ENCODE data around the gene GRIK4. TPM values are rescaled to one million over a fixed set of nuclear protein-coding genes. Genes with fewer than 3 reads are reported as not detected.

GRIK4 gene
- total RNA-seq, 6 experiments from 2014 or later, result 0.07 to 0.11 TPM; not detected in 4

- no peaks in the 10 kb centered on the region for H3K27me3 ChIP-seq
- no peaks in the 10 kb centered on the region for H3K36me3 ChIP-seq
- intact Hi-C loops (cut with DNase I), result no loop called here
- WGBS (ENCODE audit: insufficient coverage, low coverage, low lambda C conversion rate, missing lambda C conversion rate), result 68% methylated on average over 10 of the region's 14 CpGs
- no peak for ATAC-seq
- peaks cover 0 to 5% (median 0%) of the 10 kb centered on the region in 4 donors for H3K4me1 ChIP-seq
- no peak overlapping the region for H3K27ac ChIP-seq
- TF ChIP-seq, protein P1, sequence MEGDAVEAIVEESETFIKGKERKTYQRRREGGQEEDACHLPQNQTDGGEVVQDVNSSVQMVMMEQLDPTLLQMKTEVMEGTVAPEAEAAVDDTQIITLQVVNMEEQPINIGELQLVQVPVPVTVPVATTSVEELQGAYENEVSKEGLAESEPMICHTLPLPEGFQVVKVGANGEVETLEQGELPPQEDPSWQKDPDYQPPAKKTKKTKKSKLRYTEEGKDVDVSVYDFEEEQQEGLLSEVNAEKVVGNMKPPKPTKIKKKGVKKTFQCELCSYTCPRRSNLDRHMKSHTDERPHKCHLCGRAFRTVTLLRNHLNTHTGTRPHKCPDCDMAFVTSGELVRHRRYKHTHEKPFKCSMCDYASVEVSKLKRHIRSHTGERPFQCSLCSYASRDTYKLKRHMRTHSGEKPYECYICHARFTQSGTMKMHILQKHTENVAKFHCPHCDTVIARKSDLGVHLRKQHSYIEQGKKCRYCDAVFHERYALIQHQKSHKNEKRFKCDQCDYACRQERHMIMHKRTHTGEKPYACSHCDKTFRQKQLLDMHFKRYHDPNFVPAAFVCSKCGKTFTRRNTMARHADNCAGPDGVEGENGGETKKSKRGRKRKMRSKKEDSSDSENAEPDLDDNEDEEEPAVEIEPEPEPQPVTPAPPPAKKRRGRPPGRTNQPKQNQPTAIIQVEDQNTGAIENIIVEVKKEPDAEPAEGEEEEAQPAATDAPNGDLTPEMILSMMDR (IDR thresholded peaks at IDR 0.05), result no peak
- no peak for TF ChIP-seq POLR2A (IDR thresholded peaks at IDR 0.05)
- no peak overlapping the region for H3K4me3 ChIP-seq
- DNase-seq, result no peak
- no peaks in the 10 kb centered on the region for H3K9me3 ChIP-seq
Observed at GRCh38 chr11:120744016-120744994, 232.8 kb downstream of the GRIK4 start.

GRCh38 chr11:120746376-120746775 lies 234.8 kb downstream of the GRIK4 start:
- H3K9me3 ChIP-seq, result no peaks in the 10 kb centered on the region
- no peaks in the 10 kb centered on the region for H3K27me3 ChIP-seq
- H3K27ac ChIP-seq, result no peak overlapping the region
- no peak overlapping the region for H3K4me3 ChIP-seq
- DNase-seq, result no peak
- no peak for ATAC-seq
- WGBS (ENCODE audit: insufficient coverage, low coverage, low lambda C conversion rate, missing lambda C conversion rate), result 49% methylated on average over 3 of the region's 3 CpGs
- intact Hi-C loops (cut with DNase I), result no loop called here
- no peak for TF ChIP-seq POLR2A (IDR thresholded peaks at IDR 0.05)
- TF ChIP-seq, protein P1 (IDR thresholded peaks at IDR 0.05), result no peak
- no peaks in the 10 kb centered on the region for H3K4me1 ChIP-seq
- no peaks in the 10 kb centered on the region for H3K36me3 ChIP-seq

DNA sequence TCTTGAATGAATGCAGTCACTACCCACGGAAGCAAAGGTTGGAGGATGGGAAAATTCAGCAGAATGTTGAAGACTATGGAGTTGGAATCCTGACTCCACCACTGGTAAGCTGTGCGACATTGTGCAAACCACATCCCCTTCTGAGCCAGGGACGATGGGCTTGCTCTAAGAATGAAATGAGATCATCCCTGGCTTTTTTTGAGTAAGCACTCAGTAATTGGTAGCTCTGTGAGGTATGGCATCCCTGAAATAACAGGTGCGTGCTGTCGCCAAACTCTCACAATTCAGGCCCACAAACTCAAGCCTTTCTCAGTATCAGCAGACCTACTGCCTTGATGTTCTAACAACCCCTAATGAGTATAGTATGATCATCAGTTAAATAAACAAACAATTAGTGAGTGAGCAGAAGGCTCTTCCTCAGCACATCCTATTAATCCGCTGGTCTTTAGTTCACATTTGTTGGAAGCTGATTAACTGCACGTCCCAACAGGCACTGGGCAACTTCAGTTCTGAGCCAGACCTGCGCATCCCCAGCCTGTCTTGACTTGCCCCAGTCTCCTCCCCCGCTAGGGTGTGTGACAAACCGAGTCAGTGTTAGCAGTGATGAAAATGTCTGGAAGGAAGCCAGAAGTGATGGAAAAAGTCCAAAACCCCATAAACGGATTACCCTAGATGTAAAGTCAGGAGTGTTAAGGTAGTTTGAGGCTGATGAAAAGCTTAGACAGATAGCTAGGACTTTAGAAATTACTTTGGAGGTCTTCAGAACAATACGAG lies 235.5 kb downstream of the GRIK4 start:
- Histone ChIP-seq H3K27ac (no peak overlapping the region), H3K36me3 (no peaks in the 10 kb centered on the region), H3K4me1 (no peaks in the 10 kb centered on the region), H3K4me3 (no peak overlapping the region), H3K27me3 (no peaks in the 10 kb centered on the region), H3K9me3 (no peaks in the 10 kb centered on the region)
- 55% methylated on average over 12 of the region's 12 CpGs for WGBS (ENCODE audit: insufficient coverage, low coverage, low lambda C conversion rate, missing lambda C conversion rate)
- DNase-seq, result no peak
- no peak for TF ChIP-seq POLR2A (IDR thresholded peaks at IDR 0.05)
- TF ChIP-seq, protein P1 (IDR thresholded peaks at IDR 0.05), result no peak
- no peak for ATAC-seq
- intact Hi-C loops (cut with DNase I), result no loop called here

- H3K27ac ChIP-seq, result no peak overlapping the region
- TF ChIP-seq POLR2A (IDR thresholded peaks at IDR 0.05), result no peak
- TF ChIP-seq, protein P1 (IDR thresholded peaks at IDR 0.05), result no peak
- no peak for DNase-seq
- 53% methylated on average over 11 of the region's 12 CpGs for WGBS (ENCODE audit: insufficient coverage, low coverage, low lambda C conversion rate, missing lambda C conversion rate)
- ATAC-seq, result no peak
- no peaks in the 10 kb centered on the region for H3K9me3 ChIP-seq
- no peaks in the 10 kb centered on the region for H3K27me3 ChIP-seq
- no peaks in the 10 kb centered on the region for H3K4me1 ChIP-seq
- H3K36me3 ChIP-seq, result no peaks in the 10 kb centered on the region
- no peak overlapping the region for H3K4me3 ChIP-seq
- intact Hi-C loops (cut with DNase I), result no loop called here
Observed at GRCh38 chr11:120747850-120748814, 236.6 kb downstream of the GRIK4 start.
